Midbrain (tissue), 1 donor: ENCODE results near the gene OTULINL.
"Not testable (repeated sequence)": the region's sequence is repeated elsewhere in the genome, so short reads cannot be mapped to it uniquely, and the experiment has no call there.

ENCODE experiments used
- DNase-seq: peaks from one replicate; lab custom pipeline; 2025; lab: John Stamatoyannopoulos, UW

The OTULINL gene

GRCh38 chr5:14581106-14581890, at the start of gene OTULINL:
Gene OTULINL, plus strand, starts transcription at chr5:14581792. Its CDS starts 103 bp downstream, at chr5:14581895.
- DNase-seq: peak; percentile 76

- DNase-seq: no peak
These were observed 49.4 kb upstream of the OTULINL start for GRCh38 chr5:14532180-14532579.

- no peak for DNase-seq
These were observed 46.8 kb upstream of the OTULINL start for GRCh38 chr5:14534773-14535172.

GRCh38 chr5:14545308-14545707, 36.3 kb upstream of the OTULINL start:
- no peak for DNase-seq

GRCh38 chr5:14545862-14546261, 35.7 kb upstream of the OTULINL start:
- no peak for DNase-seq

GRCh38 chr5:14547666-14548065, 33.9 kb upstream of the OTULINL start:
- DNase-seq: no peak

GRCh38 chr5:14551211-14551610, 30.4 kb upstream of the OTULINL start:
- DNase-seq: no peak

- no peak for DNase-seq
These were observed 29.6 kb upstream of the OTULINL start for GRCh38 chr5:14552017-14552416.

GRCh38 chr5:14554288-14554687, 27.3 kb upstream of the OTULINL start:
- not testable (repeated sequence) for DNase-seq

GRCh38 chr5:14556015-14556414, 25.6 kb upstream of the OTULINL start:
- DNase-seq: no peak

- DNase-seq: no peak
These were observed 24.3 kb upstream of the OTULINL start for GRCh38 chr5:14557203-14557770.

- no peak for DNase-seq
These were observed 23.7 kb upstream of the OTULINL start for GRCh38 chr5:14557791-14558415.

- DNase-seq: no peak
These were observed 21.4 kb upstream of the OTULINL start for GRCh38 chr5:14560091-14560595.

GRCh38 chr5:14561741-14562140, 19.9 kb upstream of the OTULINL start:
- no peak for DNase-seq

- no peak for DNase-seq
These were observed 13.3 kb upstream of the OTULINL start for GRCh38 chr5:14568333-14568732.

GRCh38 chr5:14569948-14570691, 11.5 kb upstream of the OTULINL start:
- DNase-seq: no peak

- DNase-seq: no peak
These were observed 9.7 kb upstream of the OTULINL start for GRCh38 chr5:14571901-14572300.

GRCh38 chr5:14572385-14572784, 9.2 kb upstream of the OTULINL start:
- DNase-seq: no peak

GRCh38 chr5:14572836-14573235, 8.8 kb upstream of the OTULINL start:
- no peak for DNase-seq

GRCh38 chr5:14574096-14574495, 7.5 kb upstream of the OTULINL start:
- DNase-seq: peak; percentile 14

- peak; percentile 10 for DNase-seq
These were observed 6.6 kb upstream of the OTULINL start for GRCh38 chr5:14574891-14575508.

GRCh38 chr5:14576206-14576605, 5.4 kb upstream of the OTULINL start:
- no peak for DNase-seq
